GM18951 (cell line): ENCODE data around the gene METAP2.
"Not testable (repeated sequence)": the region's sequence is repeated elsewhere in the genome, so short reads cannot be mapped to it uniquely, and the experiment has no call there.

Experiments
- POLR2A ChIP-seq: IDR thresholded peaks from 4 replicates; pipeline ENCODE4 v1.6.1; 2011; ENCODE audit warnings: mild to moderate bottlenecking; ENCODE audit not compliant: insufficient read length, insufficient read depth; ENCODE audit errors: extremely low read depth
- in situ Hi-C: fragments of 300-500 bp; cut with MboI; formaldehyde crosslinking; loops from one replicate; pipeline ENCODE4 v1.12.0; 2022; ENCODE audit warnings: low sequenced_read_pairs, mixed read lengths, inconsistent platforms; ENCODE audit not compliant: unreplicated experiment

The METAP2 gene

GRCh38 chr12:95473884-95474659 lies at the start of gene METAP2:
METAP2 (plus strand) TSS chr12:95474152; CDS start chr12:95474180, 28 bp downstream.
- peak; percentile 97 for TF ChIP-seq POLR2A
- in situ Hi-C loops: no loop called here

- no peak for TF ChIP-seq POLR2A
- in situ Hi-C loops: no loop called here
These were observed 49.5 kb upstream of the METAP2 start for GRCh38 chr12:95424271-95424994.

GRCh38 chr12:95429172-95429510 lies 44.8 kb upstream of the METAP2 start:
- TF ChIP-seq POLR2A: no peak
- in situ Hi-C loops: no loop called here

- no peak for TF ChIP-seq POLR2A
- in situ Hi-C loops: no loop called here
These were observed 42.8 kb upstream of the METAP2 start for GRCh38 chr12:95431120-95431519.

GRCh38 chr12:95435355-95435754 lies 38.6 kb upstream of the METAP2 start:
- TF ChIP-seq POLR2A: no peak

GRCh38 chr12:95437565-95437964 lies 36.4 kb upstream of the METAP2 start:
- in situ Hi-C loops: no loop called here
- TF ChIP-seq POLR2A: no peak

More at GRCh38 chr12:95435355-95435754, 38.6 kb upstream of the METAP2 start:
- in situ Hi-C loops: no loop called here

- TF ChIP-seq POLR2A: no peak
- in situ Hi-C loops: no loop called here
These were observed 34.3 kb upstream of the METAP2 start for GRCh38 chr12:95439461-95440230.

GRCh38 chr12:95440401-95440800 lies 33.6 kb upstream of the METAP2 start:
- in situ Hi-C loops: no loop called here
- no peak for TF ChIP-seq POLR2A

- TF ChIP-seq POLR2A: no peak
- in situ Hi-C loops: no loop called here
These were observed 30.5 kb upstream of the METAP2 start for GRCh38 chr12:95443459-95443858.

GRCh38 chr12:95445099-95445498 lies 28.9 kb upstream of the METAP2 start:
- in situ Hi-C loops: not testable (repeated sequence)

GRCh38 chr12:95445884-95446505 lies 28.0 kb upstream of the METAP2 start:
- in situ Hi-C loops: no loop called here
- no peak for TF ChIP-seq POLR2A

GRCh38 chr12:95446506-95446900 lies 27.4 kb upstream of the METAP2 start:
- TF ChIP-seq POLR2A: no peak
- in situ Hi-C loops: no loop called here

GRCh38 chr12:95449656-95450055 lies 24.3 kb upstream of the METAP2 start:
- in situ Hi-C loops: not testable (repeated sequence)

GRCh38 chr12:95452501-95452900 lies 21.5 kb upstream of the METAP2 start:
- in situ Hi-C loops: not testable (repeated sequence)

GRCh38 chr12:95453881-95454280 lies 20.1 kb upstream of the METAP2 start:
- in situ Hi-C loops: not testable (repeated sequence)

- in situ Hi-C loops: not testable (repeated sequence)
These were observed 19.2 kb upstream of the METAP2 start for GRCh38 chr12:95454780-95455215.

GRCh38 chr12:95457605-95458004 lies 16.3 kb upstream of the METAP2 start:
- in situ Hi-C loops: not testable (repeated sequence)
